NT2/D1 (cell line): ENCODE measurements around the gene LZTR1.

Source experiments
- SUZ12 ChIP-seq: IDR thresholded peaks from 2 replicates; pipeline ENCODE4 v1.6.1; 2011; ENCODE audit not compliant: insufficient read length, insufficient read depth; ENCODE audit errors: extremely low read depth
- YY1 ChIP-seq: IDR thresholded peaks from 2 replicates; pipeline ENCODE4 v1.6.1; 2011; ENCODE audit not compliant: insufficient read length, insufficient read depth
- ZNF274 ChIP-seq: IDR thresholded peaks from 2 replicates; pipeline ENCODE4 v1.6.1; 2011; ENCODE audit warnings: mild to moderate bottlenecking, low read depth, low read length

GRCh38 chr22:21047035-21047661, 65.1 kb downstream of the LZTR1 start:
- no peak for TF ChIP-seq ZNF274
- TF ChIP-seq YY1: no peak
- TF ChIP-seq SUZ12: no peak
